Vagina (tissue), 2 donors: ENCODE data around the gene STIMATE.

ENCODE experiments used
- POLR2A ChIP-seq, 2 donors: fragments of 450-650 bp; IDR thresholded peaks; one replicate each; pipeline ENCODE4 v1.6.1; 2017; ENCODE audit warnings: antibody characterized with exemption in 2 of 2, mild to moderate bottlenecking in 2 of 2, moderate library complexity in 2 of 2
- TF ChIP-seq, protein P1 (sequence below), 3 experiments: fragments of 450-650 bp in 2 of 3; fragments of 200-600 bp in 1 of 3; sonication (generic) in 1 of 3; IDR thresholded peaks; one replicate each; pipeline ENCODE4 v1.5.1; 2017 to 2019; ENCODE audit warnings: antibody characterized with exemption in 3 of 3, mild to moderate bottlenecking in 2 of 3, moderate library complexity in 2 of 3

DNA sequence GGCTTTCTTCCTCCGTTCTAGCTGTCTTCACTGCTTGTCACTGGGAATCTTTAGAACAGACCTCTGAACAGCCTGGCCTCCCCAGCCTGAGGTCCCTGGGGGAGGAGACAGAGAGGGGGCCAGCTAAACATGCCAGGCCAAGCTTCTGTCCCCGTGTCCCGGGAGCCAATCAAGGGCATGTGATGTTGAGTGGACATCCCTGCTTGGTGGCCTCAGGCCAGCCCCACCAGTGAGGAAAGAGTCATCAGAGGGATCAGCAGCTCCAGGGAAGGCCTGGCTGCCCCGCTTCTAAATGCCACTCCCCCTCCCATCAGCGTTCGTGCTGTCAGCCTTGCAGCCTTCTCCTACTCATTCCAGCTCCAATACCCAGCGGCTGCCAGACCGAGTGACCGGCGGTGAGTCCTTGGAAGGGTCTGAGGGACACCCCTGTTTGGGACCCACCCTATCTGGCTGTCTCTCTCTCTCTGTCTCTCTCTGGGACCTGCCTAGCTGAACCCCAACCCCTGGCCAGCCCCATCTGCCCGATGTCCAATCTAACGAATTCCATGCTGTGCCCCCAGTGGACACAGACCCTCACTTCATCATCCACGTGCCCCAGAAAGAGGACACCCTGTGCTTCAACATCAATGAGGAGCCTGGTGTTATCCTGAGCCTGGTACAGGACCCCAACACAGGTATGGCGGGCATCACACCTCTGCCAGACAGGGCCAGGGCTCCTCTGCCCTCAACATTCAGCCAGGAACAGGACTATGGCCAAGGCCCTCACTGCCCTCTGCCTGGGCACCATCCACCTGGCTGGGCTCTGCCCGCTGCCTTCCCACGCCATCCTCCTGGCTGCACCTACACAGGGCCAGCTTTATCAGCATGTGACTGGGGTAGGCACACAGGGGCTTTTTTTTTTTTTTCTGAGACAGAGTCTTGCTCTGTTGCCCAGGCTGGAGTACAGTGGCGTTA lies 109.4 kb downstream of the STIMATE start:
- TF ChIP-seq POLR2A (IDR thresholded peaks at IDR 0.05), result no peak
- TF ChIP-seq, protein P1, sequence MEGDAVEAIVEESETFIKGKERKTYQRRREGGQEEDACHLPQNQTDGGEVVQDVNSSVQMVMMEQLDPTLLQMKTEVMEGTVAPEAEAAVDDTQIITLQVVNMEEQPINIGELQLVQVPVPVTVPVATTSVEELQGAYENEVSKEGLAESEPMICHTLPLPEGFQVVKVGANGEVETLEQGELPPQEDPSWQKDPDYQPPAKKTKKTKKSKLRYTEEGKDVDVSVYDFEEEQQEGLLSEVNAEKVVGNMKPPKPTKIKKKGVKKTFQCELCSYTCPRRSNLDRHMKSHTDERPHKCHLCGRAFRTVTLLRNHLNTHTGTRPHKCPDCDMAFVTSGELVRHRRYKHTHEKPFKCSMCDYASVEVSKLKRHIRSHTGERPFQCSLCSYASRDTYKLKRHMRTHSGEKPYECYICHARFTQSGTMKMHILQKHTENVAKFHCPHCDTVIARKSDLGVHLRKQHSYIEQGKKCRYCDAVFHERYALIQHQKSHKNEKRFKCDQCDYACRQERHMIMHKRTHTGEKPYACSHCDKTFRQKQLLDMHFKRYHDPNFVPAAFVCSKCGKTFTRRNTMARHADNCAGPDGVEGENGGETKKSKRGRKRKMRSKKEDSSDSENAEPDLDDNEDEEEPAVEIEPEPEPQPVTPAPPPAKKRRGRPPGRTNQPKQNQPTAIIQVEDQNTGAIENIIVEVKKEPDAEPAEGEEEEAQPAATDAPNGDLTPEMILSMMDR (IDR thresholded peaks at IDR 0.05), result no peak
